GM15510 (cell line): ENCODE data around the gene SPOCD1.

ENCODE experiments used
- POLR2A ChIP-seq: IDR thresholded peaks from 3 replicates; pipeline ENCODE4 v1.6.1; 2011; ENCODE audit warnings: borderline replicate concordance; ENCODE audit not compliant: insufficient read length; ENCODE audit errors: extremely low read depth

Gene SPOCD1

GRCh38 chr1:31815752-31816500 lies at the start of gene SPOCD1:
TSS of gene SPOCD1 (minus strand) at chr1:31816022. CDS start at chr1:31815333, 689 bp downstream.
- no peak for TF ChIP-seq POLR2A

GRCh38 chr1:31862071-31862470 lies 46.2 kb upstream of the SPOCD1 start:
- no peak for TF ChIP-seq POLR2A

GRCh38 chr1:31861346-31861745 lies 45.5 kb upstream of the SPOCD1 start:
- no peak for TF ChIP-seq POLR2A

GRCh38 chr1:31860581-31860980 lies 44.8 kb upstream of the SPOCD1 start:
- TF ChIP-seq POLR2A, result no peak

- no peak for TF ChIP-seq POLR2A
These were observed 43.9 kb upstream of the SPOCD1 start for GRCh38 chr1:31859719-31860118.

- no peak for TF ChIP-seq POLR2A
These were observed 43.2 kb upstream of the SPOCD1 start for GRCh38 chr1:31859044-31859443.

GRCh38 chr1:31857863-31858262 lies 42.0 kb upstream of the SPOCD1 start:
- TF ChIP-seq POLR2A, result no peak

GRCh38 chr1:31856140-31856539 lies 40.3 kb upstream of the SPOCD1 start:
- no peak for TF ChIP-seq POLR2A

- no peak for TF ChIP-seq POLR2A
These were observed 39.4 kb upstream of the SPOCD1 start for GRCh38 chr1:31855038-31855845.

GRCh38 chr1:31849653-31850052 lies 33.8 kb upstream of the SPOCD1 start:
- TF ChIP-seq POLR2A, result no peak

- TF ChIP-seq POLR2A, result no peak
These were observed 32.6 kb upstream of the SPOCD1 start for GRCh38 chr1:31848381-31848897.

- TF ChIP-seq POLR2A, result no peak
These were observed 30.7 kb upstream of the SPOCD1 start for GRCh38 chr1:31846484-31846883.

- TF ChIP-seq POLR2A, result no peak
These were observed 27.7 kb upstream of the SPOCD1 start for GRCh38 chr1:31843506-31843905.

GRCh38 chr1:31839662-31840343 lies 24.0 kb upstream of the SPOCD1 start:
- no peak for TF ChIP-seq POLR2A
